SU-DHL-6 (cell line): ENCODE results near the gene SLC39A1.
"Not testable (repeated sequence)": the region's sequence is repeated elsewhere in the genome, so short reads cannot be mapped to it uniquely, and the experiment has no call there.

Experiments
- H2AFZ ChIP-seq: fragments of 200-600 bp; sonication (generic); 2 replicates; pipeline ENCODE4 v1.6.1; 2014; ENCODE audit warnings: low read depth, mild to moderate bottlenecking, moderate library complexity, mixed read lengths, antibody characterized with exemption, low read length; ENCODE audit not compliant: severe bottlenecking
- H3F3A ChIP-seq: fragments of 200-600 bp; shearing (Covaris generic); 2 replicates; pipeline ENCODE4 v1.6.0; 2016; ENCODE audit warnings: antibody characterized with exemption, mild to moderate bottlenecking; ENCODE audit not compliant: insufficient read depth
- H3K27ac ChIP-seq: fragments of 200-600 bp; sonication (generic); 2 replicates; pipeline ENCODE4 v1.5.1; 2016; ENCODE audit warnings: low read depth, mild to moderate bottlenecking, low read length, moderate library complexity, mixed read lengths
- H3K27me3 ChIP-seq: fragments of 200-600 bp; sonication (generic), shearing (Covaris generic); 2 replicates; pipeline ENCODE4 v1.6.0; 2014; ENCODE audit warnings: mild to moderate bottlenecking, low read length
- H3K36me3 ChIP-seq: fragments of 200-600 bp; sonication (generic); 2 replicates; pipeline ENCODE4 v1.6.1; 2014; ENCODE audit warnings: mild to moderate bottlenecking, low read length, mixed read lengths
- H3K4me2 ChIP-seq: fragments of 300-600, 200-600 bp; shearing (Covaris generic), sonication (generic); 2 replicates; pipeline ENCODE4 v1.6.0; 2014; ENCODE audit warnings: low read length, low read depth, mild to moderate bottlenecking; ENCODE audit not compliant: poor library complexity, severe bottlenecking
- H3K4me3 ChIP-seq: fragments of 200-600 bp; sonication (generic); 2 replicates; pipeline ENCODE4 v1.5.1; 2014; ENCODE audit warnings: antibody characterized with exemption, low read length, mild to moderate bottlenecking, mixed read lengths; ENCODE audit not compliant: insufficient read depth, poor library complexity, severe bottlenecking
- H3K79me2 ChIP-seq: fragments of 200-600 bp; sonication (generic); 2 replicates; pipeline ENCODE4 v1.6.1; 2014; ENCODE audit warnings: mild to moderate bottlenecking, low read length, moderate library complexity; ENCODE audit not compliant: insufficient read depth
- H3K9ac ChIP-seq: fragments of 200-600 bp; sonication (generic); 2 replicates; pipeline ENCODE4 v1.7.0; 2014; ENCODE audit warnings: mild to moderate bottlenecking, low read length
- H3K9me2 ChIP-seq: fragments of 200-600 bp; sonication (generic); replicated peaks from 2 replicates; pipeline ENCODE4 v1.6.1; 2014; ENCODE audit warnings: low read length; ENCODE audit not compliant: insufficient read depth
- H3K9me3 ChIP-seq: fragments of 200-600 bp; sonication (generic); 2 replicates; pipeline ENCODE4 v1.6.1; 2014; ENCODE audit warnings: low read length, mixed read lengths; ENCODE audit not compliant: insufficient read depth
- H4K20me1 ChIP-seq: fragments of 200-600 bp; sonication (generic); 2 replicates; pipeline ENCODE4 v1.6.1; 2014; ENCODE audit warnings: low read depth, mild to moderate bottlenecking, antibody characterized with exemption, low read length, moderate library complexity, mixed read lengths
- EZH2phosphoT487 ChIP-seq: fragments of 200-600 bp; sonication (generic), shearing (Covaris generic); conservative IDR thresholded peaks from 2 replicates; pipeline ENCODE4 v1.6.1; 2018; ENCODE audit warnings: mild to moderate bottlenecking, antibody characterized with exemption, low read length, moderate library complexity, mixed read lengths
- TF ChIP-seq, protein P1 (sequence below): fragments of 200-600 bp; sonication (generic); IDR thresholded peaks from one replicate; pipeline ENCODE4 v1.5.1; 2017; ENCODE audit warnings: antibody characterized with exemption, mild to moderate bottlenecking, low read length, moderate library complexity; ENCODE audit not compliant: insufficient read depth, poor library complexity, severe bottlenecking

SLC39A1 gene

DNA sequence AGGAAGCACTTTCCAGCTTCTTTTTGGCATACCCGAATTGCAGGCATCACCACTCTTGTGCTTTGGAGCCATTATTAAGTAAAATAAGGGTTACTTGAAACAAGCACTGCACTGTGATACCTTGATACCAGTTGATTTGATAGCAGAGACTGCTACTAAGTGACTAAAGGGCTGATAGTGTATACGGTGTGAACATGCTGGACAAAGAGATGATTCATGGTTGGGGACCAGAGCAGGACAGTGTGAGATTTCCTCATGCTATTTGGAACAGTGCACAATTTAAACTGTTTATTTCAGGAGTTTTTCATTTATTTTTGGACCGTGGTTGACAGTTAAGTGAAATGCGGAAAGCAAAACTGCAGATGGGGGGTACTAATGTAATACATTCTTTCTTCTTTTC, 37.1 kb upstream of the SLC39A1 start:
- H3K27me3 ChIP-seq = no peaks in the 10 kb centered on the region
- peaks cover 13% of the 10 kb centered on the region for H3F3A ChIP-seq
- H3K36me3 ChIP-seq = peaks cover 3% of the 10 kb centered on the region; the same call in 1 of the 2 replicates
- H3K9ac ChIP-seq = no peak overlapping the region
- H3K4me3 ChIP-seq = no peak overlapping the region
- no peaks in the 10 kb centered on the region for H4K20me1 ChIP-seq
- H3K4me2 ChIP-seq = no peak overlapping the region
- no peak overlapping the region for H3K27ac ChIP-seq
- no peaks in the 10 kb centered on the region for H3K9me2 ChIP-seq
- TF ChIP-seq, protein P1, sequence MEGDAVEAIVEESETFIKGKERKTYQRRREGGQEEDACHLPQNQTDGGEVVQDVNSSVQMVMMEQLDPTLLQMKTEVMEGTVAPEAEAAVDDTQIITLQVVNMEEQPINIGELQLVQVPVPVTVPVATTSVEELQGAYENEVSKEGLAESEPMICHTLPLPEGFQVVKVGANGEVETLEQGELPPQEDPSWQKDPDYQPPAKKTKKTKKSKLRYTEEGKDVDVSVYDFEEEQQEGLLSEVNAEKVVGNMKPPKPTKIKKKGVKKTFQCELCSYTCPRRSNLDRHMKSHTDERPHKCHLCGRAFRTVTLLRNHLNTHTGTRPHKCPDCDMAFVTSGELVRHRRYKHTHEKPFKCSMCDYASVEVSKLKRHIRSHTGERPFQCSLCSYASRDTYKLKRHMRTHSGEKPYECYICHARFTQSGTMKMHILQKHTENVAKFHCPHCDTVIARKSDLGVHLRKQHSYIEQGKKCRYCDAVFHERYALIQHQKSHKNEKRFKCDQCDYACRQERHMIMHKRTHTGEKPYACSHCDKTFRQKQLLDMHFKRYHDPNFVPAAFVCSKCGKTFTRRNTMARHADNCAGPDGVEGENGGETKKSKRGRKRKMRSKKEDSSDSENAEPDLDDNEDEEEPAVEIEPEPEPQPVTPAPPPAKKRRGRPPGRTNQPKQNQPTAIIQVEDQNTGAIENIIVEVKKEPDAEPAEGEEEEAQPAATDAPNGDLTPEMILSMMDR = no peak
- TF ChIP-seq EZH2phosphoT487 = no peak
- H3K9me3 ChIP-seq = no peaks in the 10 kb centered on the region
- no peaks in the 10 kb centered on the region for H3K79me2 ChIP-seq
- H2AFZ ChIP-seq = no peak overlapping the region

DNA sequence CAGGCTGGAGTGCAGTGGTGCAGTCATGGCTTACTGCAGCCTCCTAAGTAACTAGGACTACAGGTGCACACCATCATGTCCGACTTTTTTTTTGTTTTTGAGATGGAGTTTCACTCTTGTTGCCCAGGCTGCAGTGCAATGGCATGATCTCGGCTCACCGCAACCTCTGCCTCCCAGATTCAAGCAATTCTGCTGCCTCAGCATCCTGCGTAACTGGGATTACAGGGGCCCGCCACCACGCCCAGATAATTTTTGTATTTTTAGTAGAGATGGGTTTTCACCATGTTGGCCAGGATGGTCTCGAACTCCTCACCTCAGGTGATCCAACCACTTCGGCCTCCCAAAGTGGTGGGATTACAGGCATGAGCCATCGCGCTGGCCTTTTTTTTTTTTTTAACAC, 33.5 kb upstream of the SLC39A1 start:
- Histone ChIP-seq H3F3A (peaks cover 44% of the 10 kb centered on the region), H3K36me3 (peaks cover 22% of the 10 kb centered on the region)
- H2AFZ ChIP-seq, H3K27me3 ChIP-seq, H3K9me3 ChIP-seq, H3K4me3 ChIP-seq, H3K9ac ChIP-seq, H3K4me2 ChIP-seq, H3K79me2 ChIP-seq, H4K20me1 ChIP-seq, H3K27ac ChIP-seq, H3K9me2 ChIP-seq: not testable (repeated sequence)

DNA sequence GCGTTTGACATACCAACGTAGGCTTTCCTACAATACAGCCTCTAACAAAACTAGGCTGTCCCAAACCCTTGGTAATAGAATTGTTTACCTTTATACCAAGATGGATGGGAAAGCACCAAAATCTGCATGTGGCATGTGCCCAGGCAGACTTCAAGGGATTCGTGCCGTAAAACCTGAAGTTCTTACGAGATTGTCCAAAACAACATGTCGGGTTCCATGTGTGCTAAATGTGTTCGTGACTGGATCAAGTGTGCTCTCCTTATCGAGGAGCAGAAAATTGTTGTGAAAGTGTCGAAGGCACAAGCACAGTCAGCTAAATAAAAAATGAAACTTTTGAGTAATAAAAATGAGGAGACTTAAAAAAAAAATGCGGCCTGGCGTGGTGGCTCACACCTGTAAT, 32.3 kb upstream of the SLC39A1 start:
- no peak overlapping the region for H3K27ac ChIP-seq
- no peaks in the 10 kb centered on the region for H3K27me3 ChIP-seq
- no peak for TF ChIP-seq EZH2phosphoT487
- TF ChIP-seq, protein P1 = no peak
- H3K79me2 ChIP-seq = peaks cover 22% of the 10 kb centered on the region
- peaks cover 30% of the 10 kb centered on the region for H3K36me3 ChIP-seq
- no peaks in the 10 kb centered on the region for H3K9me2 ChIP-seq
- H3K4me3 ChIP-seq = no peak overlapping the region
- peaks cover 8% of the 10 kb centered on the region for H4K20me1 ChIP-seq
- no peak overlapping the region for H2AFZ ChIP-seq
- no peaks in the 10 kb centered on the region for H3K9me3 ChIP-seq
- H3K9ac ChIP-seq = no peak overlapping the region
- H3F3A ChIP-seq = peaks cover 54% of the 10 kb centered on the region
- H3K4me2 ChIP-seq = no peak overlapping the region

GRCh38 chr1:153995202-153995601, 31.9 kb upstream of the SLC39A1 start:
- no peak overlapping the region for H3K27ac ChIP-seq
- no peaks in the 10 kb centered on the region for H3K9me2 ChIP-seq
- H2AFZ ChIP-seq = no peak overlapping the region
- H3K27me3 ChIP-seq = no peaks in the 10 kb centered on the region
- H3F3A ChIP-seq = peaks cover 54% of the 10 kb centered on the region
- peaks cover 8% of the 10 kb centered on the region for H4K20me1 ChIP-seq
- no peak overlapping the region for H3K9ac ChIP-seq
- H3K4me3 ChIP-seq = no peak overlapping the region
- TF ChIP-seq EZH2phosphoT487 = no peak
- TF ChIP-seq, protein P1 = no peak
- no peaks in the 10 kb centered on the region for H3K9me3 ChIP-seq
- peaks cover 23% of the 10 kb centered on the region for H3K79me2 ChIP-seq
- H3K4me2 ChIP-seq = no peak overlapping the region
- H3K36me3 ChIP-seq = peaks cover 30% of the 10 kb centered on the region
